ENCODE measurements around the gene RAB40AL.
"Not testable (repeated sequence)": the region's sequence is repeated elsewhere in the genome, so short reads cannot be mapped to it uniquely, and the experiment has no call there.

The RAB40AL gene

GRCh38 chrX:102936972-102937371, at the start of gene RAB40AL:
Gene RAB40AL, plus strand, starts transcription at chrX:102937272. Its CDS starts 47 bp downstream, at chrX:102937319.
- not testable (repeated sequence) for DNase-seq (ENCODE audit: low read depth, low spot score)

- DNase-seq (ENCODE audit: low read depth, low spot score) = no peak
Observed at GRCh38 chrX:102887687-102888086, 49.4 kb upstream of the RAB40AL start.

- no peak for DNase-seq (ENCODE audit: low read depth, low spot score)
Observed at GRCh38 chrX:102892103-102892502, 45.0 kb upstream of the RAB40AL start.

- DNase-seq (ENCODE audit: low read depth, low spot score) = peak; percentile 83
Observed at GRCh38 chrX:102899940-102900916, 36.8 kb upstream of the RAB40AL start.

- DNase-seq (ENCODE audit: low read depth, low spot score) = no peak
Observed at GRCh38 chrX:102902355-102902754, 34.7 kb upstream of the RAB40AL start.

- no peak for DNase-seq (ENCODE audit: low read depth, low spot score)
Observed at GRCh38 chrX:102930990-102931756, 5.9 kb upstream of the RAB40AL start.

GRCh38 chrX:102934624-102935023, 2.4 kb upstream of the RAB40AL start:
- DNase-seq (ENCODE audit: low read depth, low spot score) = peak; percentile 26

GRCh38 chrX:102950908-102951866, 14.1 kb downstream of the RAB40AL start:
- peak; percentile 71 for DNase-seq (ENCODE audit: low read depth, low spot score)

GRCh38 chrX:102957751-102958150, 20.7 kb downstream of the RAB40AL start:
- peak; percentile 11 for DNase-seq (ENCODE audit: low read depth, low spot score)

GRCh38 chrX:102958794-102959193, 21.7 kb downstream of the RAB40AL start:
- peak; percentile 7 for DNase-seq (ENCODE audit: low read depth, low spot score)

GRCh38 chrX:102959471-102959870, 22.4 kb downstream of the RAB40AL start:
- peak; percentile 79 for DNase-seq (ENCODE audit: low read depth, low spot score)

- DNase-seq (ENCODE audit: low read depth, low spot score) = no peak
Observed at GRCh38 chrX:102963955-102964354, 26.9 kb downstream of the RAB40AL start.

- no peak for DNase-seq (ENCODE audit: low read depth, low spot score)
Observed at GRCh38 chrX:102964940-102965339, 27.9 kb downstream of the RAB40AL start.

- DNase-seq (ENCODE audit: low read depth, low spot score) = no peak
Observed at GRCh38 chrX:102966701-102967100, 29.6 kb downstream of the RAB40AL start.

- no peak for DNase-seq (ENCODE audit: low read depth, low spot score)
Observed at GRCh38 chrX:102968216-102968615, 31.1 kb downstream of the RAB40AL start.

- DNase-seq (ENCODE audit: low read depth, low spot score) = not testable (repeated sequence)
Observed at GRCh38 chrX:102971536-102971935, 34.5 kb downstream of the RAB40AL start.

- DNase-seq (ENCODE audit: low read depth, low spot score) = no peak
Observed at GRCh38 chrX:102975016-102975415, 37.9 kb downstream of the RAB40AL start.

GRCh38 chrX:102976286-102976685, 39.2 kb downstream of the RAB40AL start:
- DNase-seq (ENCODE audit: low read depth, low spot score) = peak; percentile 10

GRCh38 chrX:102976793-102977495, 39.9 kb downstream of the RAB40AL start:
- peak; percentile 39 for DNase-seq (ENCODE audit: low read depth, low spot score)

- no peak for DNase-seq (ENCODE audit: low read depth, low spot score)
Observed at GRCh38 chrX:102978594-102978993, 41.5 kb downstream of the RAB40AL start.

- no peak for DNase-seq (ENCODE audit: low read depth, low spot score)
Observed at GRCh38 chrX:102979536-102979935, 42.5 kb downstream of the RAB40AL start.
